Measurements from ENCODE around the gene RPLP2. TPM values are rescaled to one million over a fixed set of nuclear protein-coding genes. Genes with fewer than 3 reads are reported as not detected.
A peak's percentile ranks its signal among the peaks of the same experiment; 100 is the strongest.

Gene RPLP2
- total and polyA plus RNA-seq, 8 donors: 761 to 1,687 (median 1,137) TPM

GRCh38 chr11:773830-774229, 35.9 kb upstream of the RPLP2 start:
- 93 to 96% methylated on average over 9 of the region's 9 CpGs for WGBS, 2 donors
- FAIRE-seq: no peak
- no peaks in the 10 kb centered on the region for H3K9me3 ChIP-seq
- peak in 1 of 6 donors; percentile 54 for DNase-seq
- peaks cover 0 to 14% (median 6%) of the 10 kb centered on the region in 3 donors for H3K4me1 ChIP-seq
- intact Hi-C loops (cut with DNase I): no loop called here
- TF ChIP-seq, protein P1, sequence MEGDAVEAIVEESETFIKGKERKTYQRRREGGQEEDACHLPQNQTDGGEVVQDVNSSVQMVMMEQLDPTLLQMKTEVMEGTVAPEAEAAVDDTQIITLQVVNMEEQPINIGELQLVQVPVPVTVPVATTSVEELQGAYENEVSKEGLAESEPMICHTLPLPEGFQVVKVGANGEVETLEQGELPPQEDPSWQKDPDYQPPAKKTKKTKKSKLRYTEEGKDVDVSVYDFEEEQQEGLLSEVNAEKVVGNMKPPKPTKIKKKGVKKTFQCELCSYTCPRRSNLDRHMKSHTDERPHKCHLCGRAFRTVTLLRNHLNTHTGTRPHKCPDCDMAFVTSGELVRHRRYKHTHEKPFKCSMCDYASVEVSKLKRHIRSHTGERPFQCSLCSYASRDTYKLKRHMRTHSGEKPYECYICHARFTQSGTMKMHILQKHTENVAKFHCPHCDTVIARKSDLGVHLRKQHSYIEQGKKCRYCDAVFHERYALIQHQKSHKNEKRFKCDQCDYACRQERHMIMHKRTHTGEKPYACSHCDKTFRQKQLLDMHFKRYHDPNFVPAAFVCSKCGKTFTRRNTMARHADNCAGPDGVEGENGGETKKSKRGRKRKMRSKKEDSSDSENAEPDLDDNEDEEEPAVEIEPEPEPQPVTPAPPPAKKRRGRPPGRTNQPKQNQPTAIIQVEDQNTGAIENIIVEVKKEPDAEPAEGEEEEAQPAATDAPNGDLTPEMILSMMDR (IDR thresholded peaks at IDR 0.05): no peak
- H3K27ac ChIP-seq: no peak overlapping the region
- H3K27me3 ChIP-seq: no peaks in the 10 kb centered on the region
- no peak for ATAC-seq
- H3K4me3 ChIP-seq: no peak overlapping the region
- H3K36me3 ChIP-seq: peaks cover 0 to 26% (median 0%) of the 10 kb centered on the region in 3 donors

DNA sequence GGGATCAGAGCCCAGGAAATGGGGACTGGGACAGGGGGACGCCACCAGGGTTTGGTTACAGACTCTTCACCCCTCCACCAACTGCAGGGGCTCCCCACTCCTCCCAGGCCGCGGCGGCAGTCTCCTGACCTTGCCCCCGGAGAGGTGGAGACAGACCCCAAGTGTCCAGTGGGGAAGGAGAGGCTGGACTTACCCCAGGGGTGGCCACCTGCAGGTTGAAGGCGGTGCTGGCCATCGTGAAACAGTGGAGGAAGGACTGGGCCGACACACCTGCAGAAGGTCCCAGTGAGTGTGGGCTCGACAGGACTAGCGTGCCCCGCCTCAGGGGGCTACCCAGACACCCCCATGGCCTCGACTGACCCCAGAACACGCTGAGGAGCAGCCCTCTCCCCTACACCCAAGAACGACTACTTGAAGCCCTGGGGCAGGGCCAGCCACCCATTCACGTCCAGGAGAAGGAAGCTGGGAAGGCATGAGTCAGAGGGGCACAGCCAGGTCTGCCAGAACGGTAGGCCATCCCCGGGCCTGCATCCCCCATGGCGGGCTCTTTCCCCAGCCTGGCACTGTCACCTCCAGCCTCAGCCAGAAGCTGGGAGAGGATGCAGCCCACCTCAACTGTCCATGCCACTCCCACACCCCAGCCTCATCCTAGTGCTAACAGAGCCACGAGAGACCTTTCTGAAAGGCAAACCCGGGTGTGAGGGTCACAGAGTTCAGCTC, 34.7 kb upstream of the RPLP2 start:
- 74 to 79% methylated on average over 17 to 20 of the region's 20 CpGs for WGBS, 2 donors
- intact Hi-C loops (cut with DNase I): no loop called here
- no peak overlapping the region for H3K4me3 ChIP-seq
- TF ChIP-seq, protein P1 (IDR thresholded peaks at IDR 0.05): no peak
- DNase-seq (peak in 3 of 6 donors; percentile 17 to 67 (median 40)), FAIRE-seq (no peak), ATAC-seq (no peak)
- H3K27me3 ChIP-seq: no peaks in the 10 kb centered on the region
- H3K9me3 ChIP-seq: no peaks in the 10 kb centered on the region
- no peak overlapping the region for H3K27ac ChIP-seq
- H3K36me3 ChIP-seq: peaks cover 0 to 26% (median 0%) of the 10 kb centered on the region in 3 donors
- H3K4me1 ChIP-seq: peaks cover 0 to 14% (median 6%) of the 10 kb centered on the region in 3 donors

DNA sequence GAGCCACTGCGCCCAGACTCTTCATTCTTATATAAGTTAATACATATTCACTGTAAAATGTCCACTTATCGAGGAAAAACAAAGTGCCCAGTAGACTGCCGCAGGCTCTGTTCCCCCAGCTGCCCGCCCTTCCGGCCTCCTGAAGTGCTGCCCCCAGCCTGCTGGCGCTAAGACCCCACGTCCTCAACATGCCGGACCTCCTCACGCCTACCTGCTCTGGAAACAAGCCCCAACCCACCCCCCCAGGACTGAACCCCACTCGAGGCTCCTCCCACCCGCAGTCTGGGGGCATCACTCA, 33.6 kb upstream of the RPLP2 start:
- H3K36me3 ChIP-seq: peaks cover 0 to 17% (median 0%) of the 10 kb centered on the region in 3 donors
- DNase-seq (no peak), ATAC-seq (no peak), FAIRE-seq (no peak)
- TF ChIP-seq, protein P1 (IDR thresholded peaks at IDR 0.05): no peak
- H3K4me1 ChIP-seq: peaks cover 0 to 14% (median 6%) of the 10 kb centered on the region in 3 donors
- intact Hi-C loops (cut with DNase I): no loop called here
- peak overlapping the region; percentile 77 to 90 (median 81) for H3K4me3 ChIP-seq
- WGBS, 2 donors: 40 to 43% methylated on average over 11 of the region's 11 CpGs
- H3K27ac ChIP-seq: no peak overlapping the region
- H3K27me3 ChIP-seq: no peaks in the 10 kb centered on the region
- no peaks in the 10 kb centered on the region for H3K9me3 ChIP-seq

DNA sequence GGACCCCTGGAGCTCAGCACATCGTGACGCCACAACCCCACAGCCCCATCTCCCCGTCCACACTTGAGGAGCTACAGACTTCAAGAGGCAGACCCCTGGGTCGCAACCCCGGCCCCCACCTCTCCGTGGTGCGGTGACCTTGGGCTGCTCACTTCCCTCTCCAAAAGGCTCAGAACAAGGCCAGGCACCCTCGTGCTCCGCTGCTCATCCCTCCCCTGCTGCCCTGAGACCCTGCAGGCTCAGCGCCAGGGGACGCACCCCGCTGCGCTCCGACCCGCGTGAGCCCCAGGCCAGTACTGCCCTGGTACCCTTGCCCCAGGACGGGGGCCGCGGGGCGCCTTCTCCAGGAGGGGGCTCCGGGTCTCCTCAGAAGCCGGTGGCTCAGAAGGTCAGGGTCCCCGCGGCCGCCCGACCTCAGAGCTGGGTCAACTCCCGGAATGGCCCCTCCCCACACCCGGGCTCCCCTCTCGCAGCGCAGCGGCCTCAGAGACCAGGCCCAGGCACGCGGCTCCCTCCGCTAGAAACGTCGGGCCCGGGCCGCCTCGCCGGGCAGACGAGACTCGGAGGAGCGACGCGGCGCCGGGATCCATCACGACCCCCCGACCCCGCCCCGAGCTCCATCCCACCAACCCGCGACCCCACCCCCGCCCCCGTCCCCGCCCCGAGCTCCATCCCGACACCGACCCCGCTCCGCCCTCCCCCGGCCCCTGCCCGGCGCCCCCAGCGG, 33.0 kb upstream of the RPLP2 start:
- Histone ChIP-seq H3K27me3 (no peaks in the 10 kb centered on the region), H3K4me3 (peak overlapping the region; percentile 77 to 90 (median 81)), H3K27ac (peak overlapping the region in 3 of 4 donors; percentile 41 to 55 (median 52)), H3K4me1 (peaks cover 0 to 14% (median 6%) of the 10 kb centered on the region in 3 donors), H3K9me3 (no peaks in the 10 kb centered on the region), H3K36me3 (peaks cover 0 to 11% (median 0%) of the 10 kb centered on the region in 3 donors)
- TF ChIP-seq, protein P1 (IDR thresholded peaks at IDR 0.05): no peak
- DNase-seq (peak in 4 of 6 donors; percentile 36 to 88 (median 63)), ATAC-seq (peak; percentile 17 to 47 (median 31)), FAIRE-seq (no peak)
- WGBS, 2 donors: 1 to 3% methylated on average over 26 to 65 of the region's 65 CpGs
- intact Hi-C loops (cut with DNase I): no loop called here

All from pancreas (tissue), 10 donors.